Activated naive CD4-positive, alpha-beta T cell treated with anti-CD3 and anti-CD28 coated beads, Interleukin-2, amount 50 U/mL, for 24 hours (primary cell): ENCODE measurements around the gene MYT1.
"Not testable (repeated sequence)": the region's sequence is repeated elsewhere in the genome, so short reads cannot be mapped to it uniquely, and the experiment has no call there.

Experiments used
- H3K27ac Mint-ChIP-seq: one replicate; pipeline ENCODE4 v1.8.0; 2021; ENCODE audit warnings: mild to moderate bottlenecking, mixed read lengths
- H3K27me3 Mint-ChIP-seq: one replicate; pipeline ENCODE4 v1.8.0; 2021; ENCODE audit warnings: mixed read lengths
- H3K36me3 Mint-ChIP-seq: one replicate; pipeline ENCODE4 v1.8.0; 2021; ENCODE audit warnings: mixed read lengths
- H3K4me1 Mint-ChIP-seq: one replicate; pipeline ENCODE4 v1.8.0; 2021; ENCODE audit warnings: mixed read lengths
- H3K4me3 Mint-ChIP-seq: one replicate; pipeline ENCODE4 v1.8.0; 2021; ENCODE audit warnings: mild to moderate bottlenecking, mixed read lengths
- H3K9me3 Mint-ChIP-seq: one replicate; pipeline ENCODE4 v1.8.0; 2021; ENCODE audit warnings: mixed read lengths

Gene MYT1

GRCh38 chr20:64279826-64280459, 115.7 kb downstream of the MYT1 start:
- Mint-ChIP-seq H3K9me3 (no peaks in the 10 kb centered on the region), H3K36me3 (no peaks in the 10 kb centered on the region), H3K27me3 (no peaks in the 10 kb centered on the region), H3K4me1 (peaks cover 25% of the 10 kb centered on the region), H3K4me3 (no peak overlapping the region), H3K27ac (no peak overlapping the region)

GRCh38 chr20:64280460-64280843, 116.2 kb downstream of the MYT1 start:
- Mint-ChIP-seq H3K9me3 (no peaks in the 10 kb centered on the region), H3K27ac (no peak overlapping the region), H3K27me3 (no peaks in the 10 kb centered on the region), H3K36me3 (no peaks in the 10 kb centered on the region), H3K4me3 (no peak overlapping the region), H3K4me1 (peaks cover 25% of the 10 kb centered on the region)

- H3K4me3 Mint-ChIP-seq, result no peak overlapping the region
- peaks cover 21% of the 10 kb centered on the region for H3K4me1 Mint-ChIP-seq
- no peaks in the 10 kb centered on the region for H3K36me3 Mint-ChIP-seq
- no peak overlapping the region for H3K27ac Mint-ChIP-seq
- no peaks in the 10 kb centered on the region for H3K27me3 Mint-ChIP-seq
- no peaks in the 10 kb centered on the region for H3K9me3 Mint-ChIP-seq
Observed at GRCh38 chr20:64283646-64284045, 119.4 kb downstream of the MYT1 start.

- not testable (repeated sequence) for H3K27ac Mint-ChIP-seq, H3K36me3 Mint-ChIP-seq, H3K27me3 Mint-ChIP-seq, H3K9me3 Mint-ChIP-seq, H3K4me3 Mint-ChIP-seq
- H3K4me1 Mint-ChIP-seq, result peaks cover 15% of the 10 kb centered on the region
Observed at GRCh38 chr20:64285579-64286446, 121.6 kb downstream of the MYT1 start.

- not testable (repeated sequence) for H3K27ac Mint-ChIP-seq, H3K4me3 Mint-ChIP-seq, H3K4me1 Mint-ChIP-seq, H3K27me3 Mint-ChIP-seq, H3K9me3 Mint-ChIP-seq, H3K36me3 Mint-ChIP-seq
Observed at GRCh38 chr20:64286447-64287263, 122.4 kb downstream of the MYT1 start.

- not testable (repeated sequence) for H3K36me3 Mint-ChIP-seq, H3K4me3 Mint-ChIP-seq, H3K27me3 Mint-ChIP-seq, H3K27ac Mint-ChIP-seq, H3K9me3 Mint-ChIP-seq, H3K4me1 Mint-ChIP-seq
Observed at GRCh38 chr20:64287264-64287590, 123.0 kb downstream of the MYT1 start.
